ENCODE data around the gene PPP3R1. TPM values are rescaled to one million over a fixed set of nuclear protein-coding genes. Genes with fewer than 3 reads are reported as not detected.

The PPP3R1 gene
- total and polyA plus RNA-seq, 2 donors (not counting 3 experiments of a cell fraction or from before 2014, with no cell fraction given): 8.4 to 62.2 TPM

- no peak for TF ChIP-seq FOS (IDR thresholded peaks at IDR 0.05; ENCODE audit: borderline replicate concordance, insufficient read depth, low read length)
- TF ChIP-seq EZH2 (IDR thresholded peaks at IDR 0.05; ENCODE audit: borderline replicate concordance, low read depth, low read length, severe bottlenecking): no peak
- TF ChIP-seq MYC (IDR thresholded peaks at IDR 0.05; ENCODE audit: low read depth, low read length): no peak
- no peak for TF ChIP-seq JUN (IDR thresholded peaks at IDR 0.05; ENCODE audit: borderline replicate concordance, insufficient read depth, insufficient read length, low read depth)
- TF ChIP-seq GATA2 (IDR thresholded peaks at IDR 0.05; ENCODE audit: insufficient read depth, insufficient read length, low read depth, low read length): no peak
- no peak for TF ChIP-seq MAX (IDR thresholded peaks at IDR 0.05; ENCODE audit: insufficient read depth, insufficient read length)
- no peak for TF ChIP-seq CTCF (IDR thresholded peaks at IDR 0.05; ENCODE audit: extremely low read depth in 1 of 2, insufficient read depth in 1 of 2, low read depth in 1 of 2, low read length in 2 of 2)
- no peak for TF ChIP-seq POLR2AphosphoS5 (IDR thresholded peaks at IDR 0.05; ENCODE audit: insufficient read depth, low read depth, low read length)
- no peak for TF ChIP-seq POLR2A (IDR thresholded peaks at IDR 0.05; ENCODE audit: low read depth, low read length)
- ChIA-PET CTCF (interaction anchor here (0.6 to 2.7 kb wide), 4 partner anchors 35 to 128 kb away, joined by 3 to 13 read pairs (median 6); partner anchors contain the start of gene PPP3R1), POLR2A (interaction anchor here (1.3 kb wide), 1 partner anchor 11 kb away, joined by 3 read pairs; no protein-coding TSS in a partner anchor)
- H3K79me2 ChIP-seq (ENCODE audit: control insufficient read depth, insufficient read depth, low read length): peaks cover 41% of the 10 kb centered on the region
- H3K4me2 ChIP-seq (ENCODE audit: insufficient read depth, low read length): no peak overlapping the region
- no peaks in the 10 kb centered on the region for H3K9me1 ChIP-seq (replicated peaks; ENCODE audit: control insufficient read depth, extremely low read depth, insufficient read depth, low read length)
- H2AFZ ChIP-seq (ENCODE audit: low read depth, low read length): no peak overlapping the region
- no peaks in the 10 kb centered on the region for H4K20me1 ChIP-seq (replicated peaks; ENCODE audit: control insufficient read depth, extremely low read depth, insufficient read depth, low read length)
- no peak overlapping the region for H3K9ac ChIP-seq (replicated peaks; ENCODE audit: extremely low read depth, insufficient read depth, low read length)
- H3K36me3 ChIP-seq (ENCODE audit: control insufficient read depth in 2 of 2, extremely low read depth in 1 of 2, insufficient read depth in 2 of 2, low read length in 2 of 2): peaks cover 0 to 5% of the 10 kb centered on the region in 2 experiments
- dilution Hi-C loops (cut with MboI; ENCODE audit: extremely low pct_ligation_motif_present, low sequenced_read_pairs): no loop called here
- H3K27me3 ChIP-seq (ENCODE audit: control insufficient read depth in 2 of 2, insufficient read depth in 2 of 2, low read length in 2 of 2): no peaks in the 10 kb centered on the region
- H3K27ac ChIP-seq (ENCODE audit: insufficient read depth, low read depth, low read length): no peak overlapping the region
- BruUV-seq (replicated peaks): no TSS peak
- H3K9me3 ChIP-seq (replicated peaks; ENCODE audit: control insufficient read depth, insufficient read depth, low read length): no peaks in the 10 kb centered on the region
- DNase-seq (ENCODE audit: low read depth, low spot score) (no peak), FAIRE-seq (no peak)
- intact Hi-C loops (cut with micrococcal nuclease): no loop called here
- H3K4me3 ChIP-seq (replicated peaks in 1 of 3; ENCODE audit: insufficient read depth in 1 of 3, low read depth in 1 of 3, low read length in 3 of 3): no peak overlapping the region
- H3K4me1 ChIP-seq (ENCODE audit: control insufficient read depth, extremely low read depth, insufficient read depth, low read length): peaks cover 31% of the 10 kb centered on the region
These were observed 96.7 kb downstream of the PPP3R1 start for GRCh38 chr2:68155618-68156017.

Measured in endothelial cell of umbilical vein (primary cell).